ENCODE data around the gene IFT20.

Gene IFT20

DNA sequence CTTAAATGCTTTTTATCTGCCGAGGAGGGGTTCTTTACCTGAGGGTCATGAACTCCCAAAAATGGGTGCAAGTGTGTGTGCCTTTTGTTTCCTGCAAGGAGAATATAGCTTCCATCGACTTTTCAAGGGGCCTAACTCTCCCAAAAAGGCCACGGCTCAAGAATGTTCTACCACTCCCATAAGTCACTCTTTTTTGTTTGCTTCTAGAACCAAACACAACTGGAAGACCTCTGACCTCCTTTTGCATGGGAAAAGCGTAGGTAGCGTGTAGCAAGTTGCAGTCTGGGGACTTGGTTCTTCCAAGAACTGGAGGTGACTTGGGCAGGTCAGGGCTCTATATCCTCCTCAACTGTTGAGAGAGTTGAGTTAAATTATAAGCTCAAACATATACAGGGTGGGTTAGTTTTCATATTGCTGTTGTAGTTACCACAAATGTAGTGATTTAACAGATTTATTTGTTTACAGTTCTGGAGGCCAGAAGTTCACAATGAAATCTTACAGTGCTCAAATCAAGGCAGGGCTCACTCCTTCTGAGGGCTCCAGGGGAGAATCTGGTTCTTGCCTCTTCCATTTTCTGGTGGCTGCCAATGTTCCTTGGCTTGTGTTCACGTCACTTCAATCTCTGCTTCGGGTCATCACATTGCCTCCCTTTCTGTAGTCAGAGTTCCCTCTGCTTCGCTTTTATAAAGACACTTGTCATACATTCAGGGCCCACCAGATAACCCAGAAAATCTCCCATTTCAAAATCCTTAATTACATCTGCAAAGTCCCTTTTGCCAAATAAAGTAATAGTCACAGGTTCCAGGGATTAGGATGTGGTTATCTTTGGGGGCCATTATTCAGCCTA, 14.8 kb downstream of the IFT20 start:
- no peaks in the 10 kb centered on the region for H3K36me3 ChIP-seq
- H3K27ac ChIP-seq = no peak overlapping the region
- no peak for TF ChIP-seq CTCF (IDR thresholded peaks at IDR 0.05)
- peaks cover 0 to 22% (median 13%) of the 10 kb centered on the region in 4 donors for H3K4me1 ChIP-seq
- H3K9me3 ChIP-seq = no peaks in the 10 kb centered on the region
- intact Hi-C loops (cut with DNase I; ENCODE audit: low total_unique reads) = no loop called here
- DNase-seq = no peak
- H3K4me3 ChIP-seq = no peak overlapping the region
- H3K27me3 ChIP-seq = no peaks in the 10 kb centered on the region

DNA sequence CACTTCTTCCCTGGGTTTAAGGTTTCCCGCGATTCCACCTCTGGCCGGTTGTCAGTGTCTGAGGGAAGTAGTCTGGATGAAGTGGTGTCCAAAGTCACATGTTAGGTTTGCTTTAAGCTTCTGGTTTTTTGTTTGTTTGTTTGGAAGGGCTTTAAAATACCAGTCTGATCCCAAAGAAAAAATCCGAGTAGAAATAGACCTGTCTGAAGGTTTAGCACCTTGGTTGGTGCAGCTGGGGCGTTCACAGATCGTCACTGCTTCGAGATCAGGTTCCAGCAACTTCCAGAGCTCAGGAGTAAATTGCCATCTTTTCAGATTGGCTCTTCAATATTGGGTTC, 15.7 kb downstream of the IFT20 start:
- Histone ChIP-seq H3K4me1 (peaks cover 0 to 22% (median 13%) of the 10 kb centered on the region in 4 donors), H3K27ac (peak overlapping the region; percentile 42 to 44), H3K36me3 (no peaks in the 10 kb centered on the region), H3K9me3 (no peaks in the 10 kb centered on the region), H3K4me3 (peak overlapping the region; percentile 56 to 81), H3K27me3 (no peaks in the 10 kb centered on the region)
- DNase-seq = no peak
- TF ChIP-seq CTCF (IDR thresholded peaks at IDR 0.05) = no peak
- intact Hi-C loops (cut with DNase I; ENCODE audit: low total_unique reads) = no loop called here

- no peak for TF ChIP-seq CTCF (IDR thresholded peaks at IDR 0.05)
- Histone ChIP-seq H3K9me3 (no peaks in the 10 kb centered on the region), H3K36me3 (no peaks in the 10 kb centered on the region), H3K4me3 (peak within 1 kb of the TSS; percentile 56 to 81), H3K27me3 (no peaks in the 10 kb centered on the region), H3K4me1 (peaks cover 0 to 22% (median 13%) of the 10 kb centered on the region in 4 donors), H3K27ac (peak within 1 kb of the TSS; percentile 42 to 44)
- DNase-seq = peak; percentile 94 to 96
- intact Hi-C loops (cut with DNase I; ENCODE audit: low total_unique reads) = no loop called here
Measured at GRCh38 chr17:28318759-28319597, 16.3 kb downstream of the IFT20 start, which contains the start of gene TMEM97. TSS of gene TMEM97 (plus strand) at chr17:28319200. CDS start at chr17:28319240, 40 bp downstream.

DNA sequence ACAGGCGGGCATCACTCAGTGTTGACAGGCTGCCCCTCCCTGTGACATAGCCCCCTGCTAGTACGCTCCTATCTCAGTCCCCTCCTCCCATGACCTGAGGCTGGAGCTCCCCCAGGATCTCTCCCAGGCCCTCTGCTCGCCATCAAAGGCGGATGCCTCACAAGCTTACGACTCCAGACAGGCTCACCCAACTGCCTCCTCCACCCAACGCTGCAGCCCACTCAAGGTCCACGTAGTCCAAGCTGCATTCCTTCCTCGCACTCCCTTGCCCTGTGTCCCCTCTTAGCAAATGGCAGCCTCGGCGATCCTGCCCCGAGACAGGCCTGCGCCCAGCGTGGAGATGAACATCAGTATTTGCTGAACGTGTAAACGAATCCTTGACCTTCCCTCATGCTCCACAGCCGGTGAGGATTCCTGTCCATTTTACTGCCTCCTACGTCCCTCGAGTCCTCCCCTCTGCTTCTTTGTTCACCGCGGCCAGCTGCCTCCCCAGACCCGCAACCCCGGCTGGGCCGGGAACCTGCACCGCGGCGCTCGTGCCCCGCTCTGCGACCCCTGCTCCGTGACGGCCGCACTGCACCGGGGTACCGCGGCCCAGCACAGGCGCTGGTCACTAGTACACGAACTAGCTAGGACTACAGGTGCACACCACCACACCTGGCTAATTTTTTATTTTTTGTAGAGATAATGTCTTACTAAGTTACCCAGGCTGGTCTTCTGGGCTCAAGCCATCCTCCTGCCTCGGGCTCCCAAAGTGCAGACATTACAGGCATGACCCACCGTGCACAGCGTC, 17.1 kb downstream of the IFT20 start:
- no peaks in the 10 kb centered on the region for H3K9me3 ChIP-seq
- intact Hi-C loops (cut with DNase I; ENCODE audit: low total_unique reads) = no loop called here
- H3K4me3 ChIP-seq = peak overlapping the region; percentile 56 to 81
- TF ChIP-seq CTCF (IDR thresholded peaks at IDR 0.05) = no peak
- H3K36me3 ChIP-seq = no peaks in the 10 kb centered on the region
- peak overlapping the region in 1 of 2 donors; percentile 42 for H3K27ac ChIP-seq
- DNase-seq = no peak
- H3K4me1 ChIP-seq = peaks cover 0 to 22% (median 13%) of the 10 kb centered on the region in 4 donors
- H3K27me3 ChIP-seq = no peaks in the 10 kb centered on the region
